Liver (tissue), 3 donors: ENCODE results near the gene DRG2.

ENCODE experiments used
- CTCF ChIP-seq: fragments of 150-350 bp; IDR thresholded peaks from 2 replicates; pipeline ENCODE4 v1.5.1; 2017; ENCODE audit warnings: improper control_type of control experiment, low read depth, low read length; ENCODE audit not compliant: missing input control
- JUND ChIP-seq, 2 donors: IDR thresholded peaks; 2 replicates each; pipeline ENCODE4 v1.6.1; 2016; ENCODE audit warnings: antibody characterized with exemption in 2 of 2
- MAX ChIP-seq: IDR thresholded peaks from 2 replicates; pipeline ENCODE4 v1.6.1; 2016; ENCODE audit warnings: antibody characterized with exemption
- REST ChIP-seq: IDR thresholded peaks from 2 replicates; pipeline ENCODE4 v1.6.1; 2016; ENCODE audit warnings: antibody characterized with exemption, mild to moderate bottlenecking
- SP1 ChIP-seq: IDR thresholded peaks from 2 replicates; pipeline ENCODE4 v1.6.1; 2018; ENCODE audit warnings: antibody characterized with exemption, mild to moderate bottlenecking
- TAF1 ChIP-seq: conservative IDR thresholded peaks from 2 replicates; pipeline ENCODE4 v1.6.1; 2016; ENCODE audit warnings: antibody characterized with exemption, mild to moderate bottlenecking
- YY1 ChIP-seq: IDR thresholded peaks from 2 replicates; pipeline ENCODE4 v1.6.1; 2016; ENCODE audit warnings: antibody characterized with exemption, mild to moderate bottlenecking
- donor health status: healthy.
- donor health status: healthy.

- TF ChIP-seq CTCF (no peak), MAX (no peak), REST (no peak), YY1 (no peak), JUND (IDR thresholded peaks at IDR 0.05) (no peak), TAF1 (no peak), SP1 (no peak)
These were observed 52.9 kb downstream of the DRG2 start for GRCh38 chr17:18140648-18141047.
